Measurements from ENCODE around the gene EDEM1. TPM values are rescaled to one million over a fixed set of nuclear protein-coding genes. Genes with fewer than 3 reads are reported as not detected.

The EDEM1 gene
- total RNA-seq, 4 donors from 2014 or later, result 48.1 to 127 (median 56.3) TPM

GRCh38 chr3:5232570-5232969 is 45.1 kb downstream of the EDEM1 start:
- Histone ChIP-seq H3K9me3 (no peaks in the 10 kb centered on the region), H3K4me3 (no peak overlapping the region), H3K27me3 (peaks cover 10% of the 10 kb centered on the region), H3K27ac (no peak overlapping the region), H3K4me1 (peaks cover 7% of the 10 kb centered on the region), H3K36me3 (no peaks in the 10 kb centered on the region)
- TF ChIP-seq POLR2AphosphoS5 (IDR thresholded peaks at IDR 0.05) (no peak), EP300 (IDR thresholded peaks at IDR 0.05) (no peak), POLR2A (IDR thresholded peaks at IDR 0.05) (no peak)
- TF ChIP-seq, protein P1, sequence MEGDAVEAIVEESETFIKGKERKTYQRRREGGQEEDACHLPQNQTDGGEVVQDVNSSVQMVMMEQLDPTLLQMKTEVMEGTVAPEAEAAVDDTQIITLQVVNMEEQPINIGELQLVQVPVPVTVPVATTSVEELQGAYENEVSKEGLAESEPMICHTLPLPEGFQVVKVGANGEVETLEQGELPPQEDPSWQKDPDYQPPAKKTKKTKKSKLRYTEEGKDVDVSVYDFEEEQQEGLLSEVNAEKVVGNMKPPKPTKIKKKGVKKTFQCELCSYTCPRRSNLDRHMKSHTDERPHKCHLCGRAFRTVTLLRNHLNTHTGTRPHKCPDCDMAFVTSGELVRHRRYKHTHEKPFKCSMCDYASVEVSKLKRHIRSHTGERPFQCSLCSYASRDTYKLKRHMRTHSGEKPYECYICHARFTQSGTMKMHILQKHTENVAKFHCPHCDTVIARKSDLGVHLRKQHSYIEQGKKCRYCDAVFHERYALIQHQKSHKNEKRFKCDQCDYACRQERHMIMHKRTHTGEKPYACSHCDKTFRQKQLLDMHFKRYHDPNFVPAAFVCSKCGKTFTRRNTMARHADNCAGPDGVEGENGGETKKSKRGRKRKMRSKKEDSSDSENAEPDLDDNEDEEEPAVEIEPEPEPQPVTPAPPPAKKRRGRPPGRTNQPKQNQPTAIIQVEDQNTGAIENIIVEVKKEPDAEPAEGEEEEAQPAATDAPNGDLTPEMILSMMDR (IDR thresholded peaks at IDR 0.05), result no peak
- DNase-seq (ENCODE audit: low spot score in 2 of 2), result no peak
- WGBS, result 81% methylated on average over 6 of the region's 6 CpGs

DNA sequence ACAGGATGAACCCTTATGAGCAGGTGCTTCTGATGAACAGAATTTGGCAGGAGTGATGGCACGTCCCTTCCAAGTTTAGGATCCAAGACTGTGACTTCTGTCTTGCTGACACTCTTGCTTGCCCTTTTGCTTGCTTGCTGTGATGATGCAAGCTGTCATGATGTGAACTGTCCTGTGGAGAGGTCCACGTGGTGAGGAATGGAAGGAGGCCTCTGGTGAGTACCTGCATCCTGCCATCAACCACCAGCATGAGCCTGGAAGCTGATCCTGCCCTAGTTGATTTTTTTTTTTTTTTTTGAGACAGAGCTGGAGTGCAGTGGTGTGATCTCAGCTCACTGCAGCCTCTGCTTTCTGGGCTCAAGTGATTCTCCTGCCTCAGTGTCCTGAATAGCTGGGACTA is 45.5 kb downstream of the EDEM1 start:
- no peak for DNase-seq (ENCODE audit: low spot score in 2 of 2)
- Histone ChIP-seq H3K4me3 (no peak overlapping the region), H3K4me1 (peaks cover 7% of the 10 kb centered on the region), H3K36me3 (no peaks in the 10 kb centered on the region), H3K27me3 (peaks cover 6% of the 10 kb centered on the region), H3K9me3 (no peaks in the 10 kb centered on the region), H3K27ac (no peak overlapping the region)
- 79% methylated on average over 2 of the region's 2 CpGs for WGBS
- no peak for TF ChIP-seq EP300 (IDR thresholded peaks at IDR 0.05)
- TF ChIP-seq, protein P1 (IDR thresholded peaks at IDR 0.05), result no peak
- no peak for TF ChIP-seq POLR2AphosphoS5 (IDR thresholded peaks at IDR 0.05)
- TF ChIP-seq POLR2A (IDR thresholded peaks at IDR 0.05), result no peak

DNA sequence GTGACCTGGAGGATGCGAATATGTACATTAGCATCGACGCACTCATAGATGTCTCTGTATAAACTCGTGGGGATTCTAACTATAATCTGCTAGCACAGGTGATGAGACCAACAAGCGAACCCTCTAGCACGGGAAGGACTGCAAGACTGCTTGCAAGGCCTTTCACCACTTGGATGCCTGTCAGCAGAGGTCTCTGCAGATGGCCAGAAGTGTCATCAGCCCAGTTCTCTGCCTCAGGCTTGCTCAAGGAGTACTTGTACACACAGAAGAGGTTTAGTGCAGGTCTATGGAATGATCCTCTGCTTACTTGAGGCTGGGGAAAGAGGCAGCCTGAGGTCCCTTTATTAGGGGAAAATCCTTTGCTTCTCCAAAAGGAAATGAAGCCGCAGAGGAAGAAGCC is 48.1 kb downstream of the EDEM1 start:
- TF ChIP-seq POLR2A (IDR thresholded peaks at IDR 0.05) (no peak), POLR2AphosphoS5 (IDR thresholded peaks at IDR 0.05) (no peak), EP300 (IDR thresholded peaks at IDR 0.05) (no peak)
- TF ChIP-seq, protein P1 (IDR thresholded peaks at IDR 0.05), result no peak
- DNase-seq (ENCODE audit: low spot score in 2 of 2), result peak in 1 of 2 donors; percentile 32
- Histone ChIP-seq H3K4me3 (no peak overlapping the region), H3K9me3 (no peaks in the 10 kb centered on the region), H3K27me3 (no peaks in the 10 kb centered on the region), H3K4me1 (peaks cover 7% of the 10 kb centered on the region), H3K36me3 (no peaks in the 10 kb centered on the region), H3K27ac (no peak overlapping the region)
- 89% methylated on average over 7 of the region's 7 CpGs for WGBS

DNA sequence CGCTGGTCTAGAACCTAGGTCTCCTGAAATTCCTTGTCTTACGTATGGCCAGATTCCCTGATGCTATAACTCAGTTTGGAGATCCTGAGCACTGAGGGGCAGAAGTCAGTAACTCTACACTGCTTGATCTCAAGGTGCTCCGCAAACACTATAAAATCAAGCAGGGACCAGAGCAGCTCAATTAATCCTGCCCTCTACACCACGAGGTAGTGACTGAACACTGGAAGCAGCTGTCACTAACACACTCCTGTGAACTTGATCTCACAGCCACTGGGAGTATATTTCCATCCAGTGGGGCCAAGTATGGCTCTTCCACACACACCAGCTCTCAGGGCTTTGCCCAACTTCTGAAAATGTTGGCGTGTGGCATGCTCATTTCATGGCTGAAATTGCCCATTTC is 51.0 kb downstream of the EDEM1 start:
- Histone ChIP-seq H3K27me3 (no peaks in the 10 kb centered on the region), H3K4me3 (no peak overlapping the region), H3K27ac (no peak overlapping the region), H3K36me3 (no peaks in the 10 kb centered on the region), H3K9me3 (no peaks in the 10 kb centered on the region), H3K4me1 (no peaks in the 10 kb centered on the region)
- TF ChIP-seq, protein P1 (IDR thresholded peaks at IDR 0.05), result no peak
- TF ChIP-seq POLR2AphosphoS5 (IDR thresholded peaks at IDR 0.05), result no peak
- 78% methylated on average over 5 of the region's 5 CpGs for WGBS
- DNase-seq (ENCODE audit: low spot score in 2 of 2), result no peak

- Histone ChIP-seq H3K36me3 (no peaks in the 10 kb centered on the region), H3K4me1 (no peaks in the 10 kb centered on the region), H3K4me3 (no peak overlapping the region), H3K27me3 (no peaks in the 10 kb centered on the region), H3K27ac (no peak overlapping the region), H3K9me3 (no peaks in the 10 kb centered on the region)
- TF ChIP-seq POLR2AphosphoS5 (IDR thresholded peaks at IDR 0.05) (no peak), POLR2A (IDR thresholded peaks at IDR 0.05) (no peak), EP300 (IDR thresholded peaks at IDR 0.05) (no peak)
- TF ChIP-seq, protein P1 (IDR thresholded peaks at IDR 0.05), result no peak
- WGBS, result 13% methylated on average over 4 of the region's 4 CpGs
- no peak for DNase-seq (ENCODE audit: low spot score in 2 of 2)
Observed at GRCh38 chr3:5239602-5240001, 52.1 kb downstream of the EDEM1 start.
